Islet precursor cell (in vitro differentiated cells): Measurements from ENCODE around the gene REG3G.

Experiments used
- DNase-seq: peaks from one replicate; pipeline ENCODE4 v3.0.0-alpha.2; 2018

Gene REG3G

GRCh38 chr2:79025421-79025820, at the start of gene REG3G:
TSS of gene REG3G (plus strand) at chr2:79025702. CDS start at chr2:79026094, 392 bp downstream.
- no peak for DNase-seq

- DNase-seq, result no peak
Measured at GRCh38 chr2:78977661-78978145, 47.8 kb upstream of the REG3G start.

- no peak for DNase-seq
Measured at GRCh38 chr2:78978340-78978739, 47.2 kb upstream of the REG3G start.

GRCh38 chr2:78979380-78980151, 45.9 kb upstream of the REG3G start:
- peak; percentile 83 for DNase-seq

- no peak for DNase-seq
Measured at GRCh38 chr2:78980152-78980465, 45.4 kb upstream of the REG3G start.

- no peak for DNase-seq
Measured at GRCh38 chr2:78980871-78981270, 44.6 kb upstream of the REG3G start.

- no peak for DNase-seq
Measured at GRCh38 chr2:78982638-78983330, 42.7 kb upstream of the REG3G start.

- no peak for DNase-seq
Measured at GRCh38 chr2:78984386-78984785, 41.1 kb upstream of the REG3G start.

GRCh38 chr2:78985558-78985957, 39.9 kb upstream of the REG3G start:
- DNase-seq, result no peak

GRCh38 chr2:78989051-78989450, 36.5 kb upstream of the REG3G start:
- no peak for DNase-seq

GRCh38 chr2:78992451-78992806, 33.1 kb upstream of the REG3G start:
- DNase-seq, result peak; percentile 63

- DNase-seq, result peak; percentile 76
Measured at GRCh38 chr2:78992807-78993517, 32.5 kb upstream of the REG3G start.

GRCh38 chr2:78993518-78994148, 31.9 kb upstream of the REG3G start:
- DNase-seq, result no peak

GRCh38 chr2:78994789-78995188, 30.7 kb upstream of the REG3G start:
- DNase-seq, result no peak

GRCh38 chr2:78999406-78999805, 26.1 kb upstream of the REG3G start:
- no peak for DNase-seq

- DNase-seq, result no peak
Measured at GRCh38 chr2:79000008-79000576, 25.4 kb upstream of the REG3G start.

- DNase-seq, result no peak
Measured at GRCh38 chr2:79001285-79001684, 24.2 kb upstream of the REG3G start.

GRCh38 chr2:79004680-79005079, 20.8 kb upstream of the REG3G start:
- no peak for DNase-seq

GRCh38 chr2:79005216-79005615, 20.3 kb upstream of the REG3G start:
- peak; percentile 77 for DNase-seq

- DNase-seq, result no peak
Measured at GRCh38 chr2:79009388-79009787, 16.1 kb upstream of the REG3G start.

- no peak for DNase-seq
Measured at GRCh38 chr2:79011496-79011895, 14.0 kb upstream of the REG3G start.

- DNase-seq, result no peak
Measured at GRCh38 chr2:79013629-79014028, 11.9 kb upstream of the REG3G start.

- no peak for DNase-seq
Measured at GRCh38 chr2:79016342-79016741, 9.2 kb upstream of the REG3G start.
